Activated B cell treated with CpG ODN at 0.5 μM for 24 hours (primary cell): ENCODE measurements around the gene ZNF610. TPM values are rescaled to one million over a fixed set of nuclear protein-coding genes. Genes with fewer than 3 reads are reported as not detected.
"Not testable (repeated sequence)": the region's sequence is repeated elsewhere in the genome, so short reads cannot be mapped to it uniquely, and the experiment has no call there.

Experiments used
- ATAC-seq: fragments of 200-7000 bp; cut with Tn5 transposase; one replicate; pipeline ENCODE4 v1.10.0; 2021; ENCODE audit warnings: low read depth, mild to moderate bottlenecking, moderate library complexity
- CTCF ChIA-PET: fragments of 350-600 bp; sonication (Branson Sonifier 250); formaldehyde crosslinking; loops from one replicate; lab custom pipeline; 2021; ENCODE audit warnings: antibody characterized with exemption; lab: Charles Lee
- POLR2A ChIA-PET: fragments of 350-600 bp; sonication (Branson Sonifier 250); formaldehyde crosslinking; loops from one replicate; lab custom pipeline; 2021; ENCODE audit warnings: antibody characterized with exemption; lab: Charles Lee
- DNase-seq: peaks from one replicate; pipeline ENCODE4 v3.0.0; 2022
- H3K27ac Mint-ChIP-seq: one replicate; pipeline ENCODE4 v1.8.0; 2020; ENCODE audit warnings: mixed read lengths
- H3K27me3 Mint-ChIP-seq: one replicate; pipeline ENCODE4 v1.8.0; 2021; ENCODE audit warnings: mixed read lengths
- H3K36me3 Mint-ChIP-seq: one replicate; pipeline ENCODE4 v1.8.0; 2021; ENCODE audit warnings: low read depth, mixed read lengths
- H3K4me1 Mint-ChIP-seq: one replicate; pipeline ENCODE4 v1.8.0; 2021; ENCODE audit warnings: mixed read lengths
- H3K4me3 Mint-ChIP-seq: one replicate; pipeline ENCODE4 v1.8.0; 2020; ENCODE audit warnings: mild to moderate bottlenecking, mixed read lengths
- H3K9me3 Mint-ChIP-seq: one replicate; pipeline ENCODE4 v1.8.0; 2020; ENCODE audit warnings: mixed read lengths
- CTCF ChIP-seq: fragments of 200-600 bp; IDR thresholded peaks from one replicate; pipeline ENCODE4 v1.8.0; 2022; ENCODE audit warnings: antibody characterized with exemption, mild to moderate bottlenecking
- intact Hi-C: fragments of 100-400 bp; cut with micrococcal nuclease; formaldehyde crosslinking; loops from one replicate; pipeline ENCODE4 v1.15.1; 2024
- total RNA-seq: library from RNA; stranded (reverse); gene quantifications from 2 replicates; pipeline ENCODE4 v1.2.3, GENCODE V29; 2022

Gene ZNF610
- total RNA-seq, 1 donor from 2014 or later, result 2.0 TPM

DNA sequence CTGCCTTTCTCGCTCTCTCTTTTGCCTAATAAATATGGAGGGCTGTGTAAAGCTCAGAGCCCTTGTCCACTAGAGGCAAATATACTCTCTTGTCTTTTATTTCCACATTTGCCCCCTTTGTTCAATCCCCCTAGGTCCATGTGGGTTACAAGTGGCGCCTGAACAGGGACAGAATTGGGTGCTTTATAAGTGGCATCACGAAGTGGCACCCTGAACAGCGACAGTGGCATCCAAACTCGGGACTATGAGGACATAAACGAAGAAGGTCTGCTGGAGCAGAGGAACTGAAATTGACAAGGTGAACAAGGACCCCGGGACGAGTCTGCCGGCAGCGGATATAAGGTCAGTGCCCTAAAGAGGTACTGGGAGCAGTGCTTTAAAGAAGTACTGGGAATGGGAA, 4.3 kb upstream of the ZNF610 start:
- ChIA-PET CTCF (interaction anchor here (0.6 kb wide), 1 partner anchor 1018 kb away, joined by 3 read pairs; no protein-coding TSS in a partner anchor), POLR2A (no interaction called here)
- Mint-ChIP-seq H3K9me3 (peaks cover 37% of the 10 kb centered on the region), H3K27ac (no peak overlapping the region), H3K4me1 (peaks cover 7% of the 10 kb centered on the region), H3K36me3 (peaks cover 21% of the 10 kb centered on the region), H3K27me3 (no peaks in the 10 kb centered on the region), H3K4me3 (no peak overlapping the region)
- DNase-seq (no peak), ATAC-seq (no peak)
- intact Hi-C loops, result no loop called here
- TF ChIP-seq CTCF, result no peak

- POLR2A ChIA-PET, result interaction anchor here (0.8 to 1.2 kb wide), 3 partner anchors 34 to 146 kb away, joined by 3 to 10 read pairs (median 7); partner anchors contain the start of genes PPP2R1A, ZNF528 and ZNF880
- no peak for TF ChIP-seq CTCF
- DNase-seq, result no peak
- intact Hi-C loops, result loop anchor here (1.0 to 2.0 kb wide), 4 partner anchors 33 to 400 kb away; partner anchors contain the start of genes ZNF611, ZNF701 and ZNF880
- Mint-ChIP-seq H3K27ac (peak overlapping the region; percentile 93), H3K4me3 (peak overlapping the region; percentile 97), H3K36me3 (peaks cover 28% of the 10 kb centered on the region), H3K27me3 (no peaks in the 10 kb centered on the region), H3K4me1 (peaks cover 14% of the 10 kb centered on the region), H3K9me3 (peaks cover 32% of the 10 kb centered on the region)
- CTCF ChIA-PET, result no interaction called here
- peak; percentile 19 for ATAC-seq
These were observed 301 bp upstream of the ZNF610 start for GRCh38 chr19:52335768-52336116.

DNA sequence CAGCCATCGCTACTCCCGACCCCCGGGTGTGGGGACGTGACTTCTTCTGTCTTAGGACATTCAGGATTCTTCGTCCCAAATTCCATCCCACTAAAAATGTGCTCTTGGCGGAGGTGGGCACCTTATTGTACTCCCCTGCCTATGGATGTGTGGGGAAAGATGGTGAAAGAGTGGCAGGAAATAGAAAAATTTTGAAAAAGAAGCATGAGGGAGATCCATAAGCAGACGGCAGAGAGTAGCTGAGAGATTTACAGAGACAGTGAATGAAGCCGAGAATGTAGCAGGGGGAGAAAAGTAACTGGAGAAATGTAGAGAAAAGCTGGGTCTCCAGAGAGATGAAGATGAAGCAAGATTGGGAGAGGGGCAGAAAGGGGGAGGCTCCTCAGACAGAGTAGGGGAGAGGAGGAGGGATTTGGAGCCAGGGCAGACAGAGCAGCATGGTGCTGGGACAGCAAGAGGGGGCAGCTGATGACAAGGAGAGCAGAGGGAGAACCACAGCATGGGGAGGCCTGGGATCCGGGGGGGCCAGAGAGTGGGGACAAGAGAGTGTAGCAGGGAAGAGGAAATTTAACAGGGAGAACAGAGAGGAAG, 843 bp downstream of the ZNF610 start:
- POLR2A ChIA-PET, result interaction anchor here (0.5 to 1.2 kb wide), 9 partner anchors 33 to 767 kb away, joined by 3 to 12 read pairs (median 5); partner anchors contain the start of genes PPP2R1A, ZNF528 and ZNF880
- no peak for ATAC-seq
- H3K36me3 Mint-ChIP-seq, result peaks cover 26% of the 10 kb centered on the region
- H3K4me1 Mint-ChIP-seq, result peaks cover 14% of the 10 kb centered on the region
- no peak for DNase-seq
- intact Hi-C loops, result loop anchor here (1.0 to 2.0 kb wide), 4 partner anchors 32 to 398 kb away; partner anchors contain the start of genes ZNF611, ZNF701 and ZNF880
- no peak for TF ChIP-seq CTCF
- peaks cover 22% of the 10 kb centered on the region for H3K9me3 Mint-ChIP-seq
- peak overlapping the region; percentile 97 for H3K4me3 Mint-ChIP-seq
- H3K27me3 Mint-ChIP-seq, result no peaks in the 10 kb centered on the region
- CTCF ChIA-PET, result no interaction called here
- peak overlapping the region; percentile 93 for H3K27ac Mint-ChIP-seq

- intact Hi-C loops, H3K27ac Mint-ChIP-seq, H3K9me3 Mint-ChIP-seq, H3K4me3 Mint-ChIP-seq, CTCF ChIA-PET, DNase-seq, POLR2A ChIA-PET, H3K27me3 Mint-ChIP-seq, ATAC-seq: not testable (repeated sequence)
- H3K4me1 Mint-ChIP-seq, result peaks cover 14% of the 10 kb centered on the region
- H3K36me3 Mint-ChIP-seq, result peaks cover 19% of the 10 kb centered on the region
These were observed 3.0 kb downstream of the ZNF610 start for GRCh38 chr19:52339022-52339421.

GRCh38 chr19:52343548-52343947, 7.5 kb downstream of the ZNF610 start:
- H3K9me3 Mint-ChIP-seq, result peaks cover 8% of the 10 kb centered on the region

More at GRCh38 chr19:52343548-52343947, 7.5 kb downstream of the ZNF610 start:
- Mint-ChIP-seq H3K27me3 (no peaks in the 10 kb centered on the region), H3K36me3 (peaks cover 18% of the 10 kb centered on the region), H3K27ac (no peak overlapping the region), H3K4me1 (no peaks in the 10 kb centered on the region), H3K4me3 (no peak overlapping the region)
- no peak for TF ChIP-seq CTCF
- ATAC-seq, result peak; percentile 71
- POLR2A ChIA-PET, result no interaction called here
- intact Hi-C loops, result no loop called here
- CTCF ChIA-PET, result interaction anchor here (1.4 kb wide), 1 partner anchor 184 kb away, joined by 3 read pairs; the partner anchor contains the start of gene ZNF808
- no peak for DNase-seq
